A673 (cell line): ENCODE results near the gene FLT4. TPM values are rescaled to one million over a fixed set of nuclear protein-coding genes. Genes with fewer than 3 reads are reported as not detected.

Experiments
- BruUV-seq: library from RNA; stranded (reverse); fragments of 400-500 nt; replicated peaks from 2 replicates; lab custom pipeline; 2021; lab: Mats Ljungman, UMichigan
- CTCF ChIA-PET: fragments of 300-600 bp; sonication (Branson Sonifier 250); formaldehyde crosslinking; loops from one replicate; lab custom pipeline; 2022; ENCODE audit warnings: antibody characterized with exemption; lab: Charles Lee
- POLR2A ChIA-PET: fragments of 300-600 bp; sonication (Branson Sonifier 250); formaldehyde crosslinking; loops from one replicate; lab custom pipeline; 2022; ENCODE audit warnings: antibody characterized with exemption; ENCODE audit not compliant: low non-redundant PET; lab: Charles Lee
- DNase-seq: peaks from one replicate; pipeline ENCODE4 v3.0.0-alpha.2; 2015; ENCODE audit warnings: low spot score
- H3K27ac ChIP-seq: fragments of 200-600 bp; sonication (generic); 2 replicates; pipeline ENCODE4 v1.5.1; 2016; ENCODE audit warnings: mixed run types, low read depth, mild to moderate bottlenecking, mixed read lengths, antibody characterized with exemption, low read length; ENCODE audit not compliant: poor library complexity, severe bottlenecking
- H3K27me3 ChIP-seq: fragments of 200-600 bp; sonication (generic); replicated peaks from 2 replicates; pipeline ENCODE4 v1.6.1; 2017; ENCODE audit warnings: mixed run types, low read depth, mild to moderate bottlenecking, mixed read lengths, antibody characterized with exemption, low read length; ENCODE audit not compliant: insufficient read depth, poor library complexity
- H3K36me3 ChIP-seq: fragments of 200-600 bp; sonication (generic); 2 replicates; pipeline ENCODE4 v1.6.1; 2016; ENCODE audit warnings: mixed run types, mild to moderate bottlenecking, mixed read lengths, antibody characterized with exemption, low read length; ENCODE audit not compliant: insufficient read depth, poor library complexity, severe bottlenecking
- H3K4me1 ChIP-seq: fragments of 200-600 bp; sonication (generic); 2 replicates; pipeline ENCODE4 v1.6.1; 2017; ENCODE audit warnings: mixed run types, mild to moderate bottlenecking, mixed read lengths, antibody characterized with exemption, low read length; ENCODE audit not compliant: insufficient read depth, poor library complexity, severe bottlenecking
- H3K4me3 ChIP-seq: fragments of 200-600 bp; sonication (generic); 2 replicates; pipeline ENCODE4 v1.5.1; 2016; ENCODE audit warnings: low read depth, mixed run types, mild to moderate bottlenecking, mixed read lengths, low read length; ENCODE audit not compliant: poor library complexity, severe bottlenecking
- H3K9me3 ChIP-seq: fragments of 200-600 bp; sonication (generic); 2 replicates; pipeline ENCODE4 v1.6.1; 2016; ENCODE audit warnings: mixed run types, low read depth, mild to moderate bottlenecking, mixed read lengths, antibody characterized with exemption, low read length; ENCODE audit not compliant: poor library complexity, severe bottlenecking
- CTCF ChIP-seq: fragments of 300-800, 200-600 bp; sonication (generic); conservative IDR thresholded peaks from 2 replicates; pipeline ENCODE4 v1.5.1; 2017; ENCODE audit warnings: low read depth, mild to moderate bottlenecking, antibody characterized with exemption, low read length, moderate library complexity, mixed read lengths
- EZH2 ChIP-seq: fragments of 200-600 bp; sonication (generic); IDR thresholded peaks from 2 replicates; pipeline ENCODE4 v1.6.1; 2017; ENCODE audit warnings: borderline replicate concordance, low read depth, mild to moderate bottlenecking, mixed read lengths, antibody characterized with exemption, low read length; ENCODE audit not compliant: poor library complexity, severe bottlenecking
- intact Hi-C: fragments of 100-400 bp; cut with micrococcal nuclease; formaldehyde crosslinking; loops from one replicate; pipeline ENCODE4 v1.10.0; 2022; ENCODE audit not compliant: unreplicated experiment
- total RNA-seq: library from RNA; stranded (reverse); gene quantifications from 2 replicates; pipeline ENCODE4 v1.2.3, GENCODE V29; 2021

Gene FLT4
- total RNA-seq, 1 experiment from 2014 or later, result 8.6 TPM

GRCh38 chr5:180624587-180624986, 24.8 kb downstream of the FLT4 start:
- Histone ChIP-seq H3K9me3 (no peaks in the 10 kb centered on the region), H3K27ac (no peak overlapping the region), H3K4me1 (peaks cover 12% of the 10 kb centered on the region), H3K27me3 (no peaks in the 10 kb centered on the region), H3K4me3 (no peak overlapping the region), H3K36me3 (no peaks in the 10 kb centered on the region)
- no peak for DNase-seq
- ChIA-PET POLR2A (no interaction called here), CTCF (no interaction called here)
- no peak for TF ChIP-seq CTCF
- intact Hi-C loops, result no loop called here
- BruUV-seq, result no TSS peak

- TF ChIP-seq EZH2, result no peak
- no peak for TF ChIP-seq CTCF
- intact Hi-C loops, result no loop called here
- no peaks in the 10 kb centered on the region for H3K9me3 ChIP-seq
- no peak overlapping the region for H3K4me3 ChIP-seq
- H3K36me3 ChIP-seq, result no peaks in the 10 kb centered on the region
- no TSS peak for BruUV-seq
- ChIA-PET CTCF (no interaction called here), POLR2A (no interaction called here)
- H3K27ac ChIP-seq, result peak overlapping the region; percentile 50
- H3K4me1 ChIP-seq, result peaks cover 12% of the 10 kb centered on the region
- H3K27me3 ChIP-seq, result no peaks in the 10 kb centered on the region
- DNase-seq, result no peak
Observed at GRCh38 chr5:180623844-180624243, 25.6 kb downstream of the FLT4 start.

- intact Hi-C loops, result no loop called here
- Histone ChIP-seq H3K4me1 (peaks cover 12% of the 10 kb centered on the region), H3K9me3 (no peaks in the 10 kb centered on the region), H3K4me3 (no peak overlapping the region), H3K27me3 (no peaks in the 10 kb centered on the region), H3K27ac (peak overlapping the region; percentile 50), H3K36me3 (no peaks in the 10 kb centered on the region)
- no TSS peak for BruUV-seq
- peak; percentile 60 for DNase-seq
- TF ChIP-seq EZH2, result no peak
- no peak for TF ChIP-seq CTCF
- ChIA-PET CTCF (interaction anchor here (0.6 kb wide), 1 partner anchor 17 kb away, joined by 5 read pairs; no protein-coding TSS in a partner anchor), POLR2A (no interaction called here)
Observed at GRCh38 chr5:180623411-180623834, 26.0 kb downstream of the FLT4 start.
